Caco-2 (cell line): ENCODE results near the gene PLEKHG3. TPM values are rescaled to one million over a fixed set of nuclear protein-coding genes. Genes with fewer than 3 reads are reported as not detected.

Source experiments
- BruUV-seq: library from RNA; stranded (reverse); fragments of 400-500 nt; replicated peaks from 2 replicates; lab custom pipeline; 2021; lab: Mats Ljungman, UMichigan
- CTCF ChIA-PET: fragments of 300-600 bp; sonication (Branson Sonifier 250); formaldehyde crosslinking; loops from one replicate; lab custom pipeline; 2022; ENCODE audit warnings: antibody characterized with exemption; lab: Charles Lee
- POLR2A ChIA-PET: fragments of 300-600 bp; sonication (Branson Sonifier 250); formaldehyde crosslinking; loops from one replicate; lab custom pipeline; 2022; ENCODE audit warnings: antibody characterized with exemption; lab: Charles Lee
- DNase-seq, 2 experiments: peaks; one replicate each; pipeline versions ENCODE4 v3.0.0 to v3.0.0-alpha.2; 2020 to 2022
- H3K27me3 ChIP-seq: replicated peaks from 2 replicates; pipeline ENCODE4 v1.6.0; 2011; ENCODE audit warnings: low read length; ENCODE audit not compliant: control insufficient read depth, insufficient read depth
- H3K36me3 ChIP-seq: 2 replicates; pipeline ENCODE4 v1.5.1; 2011; ENCODE audit warnings: low read length; ENCODE audit not compliant: control insufficient read depth, insufficient read depth
- H3K4me1 ChIP-seq: fragments of 250-450 bp; sonication (Bioruptor Pico); 2 replicates; pipeline ENCODE4 v1.5.1; 2020; ENCODE audit warnings: mild to moderate bottlenecking
- H3K4me3 ChIP-seq: 2 replicates; pipeline ENCODE4 v1.5.1; 2011; ENCODE audit warnings: low read depth, mild to moderate bottlenecking, control low read depth, low read length
- H3K9me3 ChIP-seq: fragments of 250-450 bp; sonication (Bioruptor Pico); 2 replicates; pipeline ENCODE4 v1.5.1; 2020; ENCODE audit warnings: mild to moderate bottlenecking, moderate library complexity
- H3K27ac Mint-ChIP-seq: one replicate; pipeline ENCODE4 v1.8.0; 2022; ENCODE audit warnings: mixed read lengths; ENCODE audit not compliant: unreplicated experiment
- H3K27me3 Mint-ChIP-seq: one replicate; pipeline ENCODE4 v1.8.0; 2022; ENCODE audit warnings: mixed read lengths; ENCODE audit not compliant: insufficient read depth, unreplicated experiment
- H3K36me3 Mint-ChIP-seq: one replicate; pipeline ENCODE4 v1.8.0; 2022; ENCODE audit warnings: mild to moderate bottlenecking, mixed read lengths; ENCODE audit not compliant: insufficient read depth, unreplicated experiment
- H3K4me1 Mint-ChIP-seq: one replicate; pipeline ENCODE4 v1.8.0; 2022; ENCODE audit warnings: low read depth, mixed read lengths; ENCODE audit not compliant: unreplicated experiment
- H3K4me3 Mint-ChIP-seq: one replicate; pipeline ENCODE4 v1.8.0; 2022; ENCODE audit warnings: mild to moderate bottlenecking, moderate library complexity, mixed read lengths; ENCODE audit not compliant: unreplicated experiment
- H3K9me3 Mint-ChIP-seq: one replicate; pipeline ENCODE4 v1.8.0; 2022; ENCODE audit warnings: mixed read lengths; ENCODE audit not compliant: unreplicated experiment
- CTCF ChIP-seq, 2 experiments: fragments of 200-600 bp in 1 of 2; IDR thresholded peaks; 1 replicate in 1 of 2; 2 replicates in 1 of 2; pipeline versions ENCODE4 v1.5.1 to v1.8.0; 2011 to 2022; ENCODE audit warnings: antibody characterized with exemption in 1 of 2, control low read depth in 1 of 2, inconsistent platforms in 1 of 2, low read depth in 1 of 2, low read length in 1 of 2, mild to moderate bottlenecking in 1 of 2, moderate library complexity in 1 of 2; ENCODE audit not compliant: insufficient read depth in 1 of 2, severe bottlenecking in 1 of 2, unreplicated experiment in 1 of 2
- intact Hi-C: fragments of 100-400 bp; cut with micrococcal nuclease; formaldehyde crosslinking; loops from one replicate; pipeline ENCODE4 v1.10.0; 2022; ENCODE audit not compliant: unreplicated experiment
- total RNA-seq: library from RNA; stranded (reverse); gene quantifications from 2 replicates; pipeline ENCODE4 v1.2.3, GENCODE V29; 2022

PLEKHG3 gene
- total RNA-seq, 1 experiment from 2014 or later, result 85.9 TPM

- POLR2A ChIA-PET, result no interaction called here
- no peaks in the 10 kb centered on the region for H3K27me3 Mint-ChIP-seq
- Histone ChIP-seq H3K36me3 (peaks cover under 1% of the 10 kb centered on the region), H3K4me1 (peaks cover 84% of the 10 kb centered on the region), H3K9me3 (no peaks in the 10 kb centered on the region), H3K27me3 (no peaks in the 10 kb centered on the region), H3K4me3 (no peak overlapping the region)
- no peaks in the 10 kb centered on the region for H3K9me3 Mint-ChIP-seq
- CTCF ChIA-PET, result no interaction called here
- peaks cover 51% of the 10 kb centered on the region for H3K4me1 Mint-ChIP-seq
- no peak overlapping the region for H3K27ac Mint-ChIP-seq
- no peak for TF ChIP-seq CTCF (IDR thresholded peaks at IDR 0.05; ENCODE audit: insufficient read depth in 1 of 2, low read depth in 1 of 2, low read length in 1 of 2, severe bottlenecking in 1 of 2, unreplicated experiment in 1 of 2)
- peaks cover 46% of the 10 kb centered on the region for H3K36me3 Mint-ChIP-seq
- DNase-seq, result no peak
- intact Hi-C loops, result no loop called here
- BruUV-seq, result no TSS peak
- no peak overlapping the region for H3K4me3 Mint-ChIP-seq
Observed at GRCh38 chr14:64722842-64723447, 18.7 kb downstream of the PLEKHG3 start.

DNA sequence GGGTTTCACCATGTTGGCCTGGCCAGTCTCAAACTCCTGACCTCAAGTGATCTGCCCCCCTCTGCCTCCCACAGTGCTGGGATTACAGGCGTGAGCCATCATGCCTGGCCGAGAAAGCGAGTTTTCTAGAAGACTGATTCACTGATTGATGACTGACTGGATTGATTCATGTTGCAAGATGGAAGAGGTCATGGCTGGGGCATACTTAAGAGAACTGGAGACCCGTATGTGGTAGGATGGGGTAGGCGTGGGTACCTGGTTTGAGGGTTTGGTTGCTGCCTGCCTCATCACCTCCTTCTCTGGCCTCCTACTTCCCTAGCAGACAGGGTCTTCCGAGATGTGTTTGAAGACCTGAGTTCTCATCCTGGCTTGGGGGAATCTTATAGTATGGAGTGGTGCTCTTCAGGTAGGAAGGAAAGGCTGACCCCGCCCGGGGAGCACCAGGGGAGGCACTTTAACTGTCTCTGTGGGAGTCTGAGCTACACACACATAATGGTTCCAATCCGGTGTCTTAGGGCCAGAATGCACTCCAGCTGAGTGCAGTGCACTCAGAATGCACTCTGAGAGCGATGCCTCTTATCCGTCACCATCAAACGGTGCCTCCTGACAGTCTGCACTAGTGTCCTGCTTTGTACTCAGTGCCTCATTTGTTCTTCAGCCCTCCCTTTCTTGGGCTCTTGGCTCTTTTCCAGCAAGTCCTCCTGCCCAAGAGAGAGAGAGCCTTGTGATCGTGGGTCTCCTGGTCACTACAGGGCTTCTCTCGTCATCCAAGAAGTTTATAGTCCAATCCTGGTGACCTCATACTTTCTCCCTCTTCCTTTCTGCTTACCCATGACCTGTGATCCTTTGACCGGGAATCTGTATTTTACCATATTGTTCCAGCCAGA, 19.7 kb downstream of the PLEKHG3 start:
- intact Hi-C loops, result loop anchor here (2.0 kb wide), 1 partner anchor 17 kb away; no protein-coding TSS in a partner anchor
- H3K9me3 ChIP-seq, result no peaks in the 10 kb centered on the region
- H3K4me1 Mint-ChIP-seq, result peaks cover 41% of the 10 kb centered on the region
- no TSS peak for BruUV-seq
- H3K27me3 ChIP-seq, result no peaks in the 10 kb centered on the region
- H3K4me3 Mint-ChIP-seq, result no peak overlapping the region
- no peak for DNase-seq
- ChIA-PET POLR2A (interaction anchor here (1.0 kb wide), 1 partner anchor 17 kb away, joined by 4 read pairs; no protein-coding TSS in a partner anchor), CTCF (no interaction called here)
- H3K4me1 ChIP-seq, result peaks cover 75% of the 10 kb centered on the region
- H3K9me3 Mint-ChIP-seq, result no peaks in the 10 kb centered on the region
- peaks cover 5% of the 10 kb centered on the region for H3K36me3 ChIP-seq
- no peak overlapping the region for H3K4me3 ChIP-seq
- no peak for TF ChIP-seq CTCF (IDR thresholded peaks at IDR 0.05; ENCODE audit: insufficient read depth in 1 of 2, low read depth in 1 of 2, low read length in 1 of 2, severe bottlenecking in 1 of 2, unreplicated experiment in 1 of 2)
- no peaks in the 10 kb centered on the region for H3K27me3 Mint-ChIP-seq
- peak overlapping the region; percentile 72 for H3K27ac Mint-ChIP-seq
- H3K36me3 Mint-ChIP-seq, result peaks cover 56% of the 10 kb centered on the region

- no peaks in the 10 kb centered on the region for H3K9me3 ChIP-seq
- peak in 1 of 2 experiments; percentile 37 for DNase-seq
- ChIA-PET POLR2A (interaction anchor here (0.7 to 1.0 kb wide), 2 partner anchors 9 to 18 kb away, joined by 4 read pairs; no protein-coding TSS in a partner anchor), CTCF (no interaction called here)
- TF ChIP-seq CTCF (IDR thresholded peaks at IDR 0.05; ENCODE audit: insufficient read depth in 1 of 2, low read depth in 1 of 2, low read length in 1 of 2, severe bottlenecking in 1 of 2, unreplicated experiment in 1 of 2), result no peak
- H3K4me3 ChIP-seq, result no peak overlapping the region
- H3K36me3 Mint-ChIP-seq, result peaks cover 57% of the 10 kb centered on the region
- intact Hi-C loops, result loop anchor here (2.0 kb wide), 1 partner anchor 18 kb away; no protein-coding TSS in a partner anchor
- H3K9me3 Mint-ChIP-seq, result no peaks in the 10 kb centered on the region
- BruUV-seq, result no TSS peak
- H3K36me3 ChIP-seq, result peaks cover 8% of the 10 kb centered on the region
- H3K27ac Mint-ChIP-seq, result peak overlapping the region; percentile 72
- H3K27me3 ChIP-seq, result no peaks in the 10 kb centered on the region
- peaks cover 39% of the 10 kb centered on the region for H3K4me1 Mint-ChIP-seq
- no peak overlapping the region for H3K4me3 Mint-ChIP-seq
- H3K4me1 ChIP-seq, result peaks cover 69% of the 10 kb centered on the region
- no peaks in the 10 kb centered on the region for H3K27me3 Mint-ChIP-seq
Observed at GRCh38 chr14:64724578-64724930, 20.3 kb downstream of the PLEKHG3 start.
